Left ventricle myocardium superior (tissue), 1 donor: ENCODE data around the gene SLC19A1. TPM values are rescaled to one million over a fixed set of nuclear protein-coding genes. Genes with fewer than 3 reads are reported as not detected.

Source experiments
- ATAC-seq: fragments of 200-7000 bp; cut with Tn5 transposase; one replicate; pipeline ENCODE4 v1.9.1; 2020; ENCODE audit warnings: mild to moderate bottlenecking, moderate library complexity
- DNase-seq: peaks from one replicate; pipeline ENCODE4 v3.0.0-alpha.2; 2020
- intact Hi-C: fragments of 100-400 bp; cut with micrococcal nuclease; formaldehyde crosslinking; loops from one replicate; pipeline ENCODE4 v1.11.0; 2022
- total RNA-seq: library from RNA; stranded (reverse); fragmentation: NEBNext Ultra II Directional; extraction: Animal tissue kit (Norgen Biotek cat#: 25700); gene quantifications from one replicate; pipeline ENCODE4 v1.2.1, GENCODE V29; 2021
- donor health status: DM: no; HTN: yes; CAD: no; lungs with severe emphysema.

SLC19A1 gene
- total RNA-seq, 1 donor from 2014 or later, result 7.6 TPM

DNA sequence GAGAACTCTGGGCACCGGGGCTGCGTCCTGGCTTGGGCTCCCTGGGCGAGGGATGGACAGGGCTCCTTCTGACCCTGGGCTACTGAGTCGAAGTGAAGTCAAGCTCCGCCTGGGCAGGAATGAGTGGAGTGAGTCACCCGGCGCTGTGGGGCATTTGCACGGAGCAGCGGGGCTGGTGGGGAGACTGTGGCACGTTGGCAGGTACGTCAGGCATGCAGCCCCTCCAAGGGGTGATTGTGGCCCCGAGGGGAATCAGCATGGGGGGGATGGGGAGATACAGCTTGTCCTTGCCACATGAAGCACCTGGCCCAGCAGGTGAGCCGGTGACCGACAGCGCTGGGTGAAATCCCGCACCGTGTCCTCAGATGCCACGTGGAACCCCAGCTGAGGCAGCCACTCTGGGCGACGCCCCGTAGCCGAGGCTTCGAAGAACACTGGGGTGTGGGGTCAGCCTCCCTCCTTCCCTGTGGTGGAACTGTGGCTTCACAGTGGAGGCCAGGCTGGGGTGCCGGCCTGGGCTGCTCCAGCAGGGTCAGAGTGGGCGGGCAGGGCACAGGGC, 74.9 kb downstream of the SLC19A1 start:
- no peak for ATAC-seq
- intact Hi-C loops, result no loop called here
- peak; percentile 33 for DNase-seq

DNA sequence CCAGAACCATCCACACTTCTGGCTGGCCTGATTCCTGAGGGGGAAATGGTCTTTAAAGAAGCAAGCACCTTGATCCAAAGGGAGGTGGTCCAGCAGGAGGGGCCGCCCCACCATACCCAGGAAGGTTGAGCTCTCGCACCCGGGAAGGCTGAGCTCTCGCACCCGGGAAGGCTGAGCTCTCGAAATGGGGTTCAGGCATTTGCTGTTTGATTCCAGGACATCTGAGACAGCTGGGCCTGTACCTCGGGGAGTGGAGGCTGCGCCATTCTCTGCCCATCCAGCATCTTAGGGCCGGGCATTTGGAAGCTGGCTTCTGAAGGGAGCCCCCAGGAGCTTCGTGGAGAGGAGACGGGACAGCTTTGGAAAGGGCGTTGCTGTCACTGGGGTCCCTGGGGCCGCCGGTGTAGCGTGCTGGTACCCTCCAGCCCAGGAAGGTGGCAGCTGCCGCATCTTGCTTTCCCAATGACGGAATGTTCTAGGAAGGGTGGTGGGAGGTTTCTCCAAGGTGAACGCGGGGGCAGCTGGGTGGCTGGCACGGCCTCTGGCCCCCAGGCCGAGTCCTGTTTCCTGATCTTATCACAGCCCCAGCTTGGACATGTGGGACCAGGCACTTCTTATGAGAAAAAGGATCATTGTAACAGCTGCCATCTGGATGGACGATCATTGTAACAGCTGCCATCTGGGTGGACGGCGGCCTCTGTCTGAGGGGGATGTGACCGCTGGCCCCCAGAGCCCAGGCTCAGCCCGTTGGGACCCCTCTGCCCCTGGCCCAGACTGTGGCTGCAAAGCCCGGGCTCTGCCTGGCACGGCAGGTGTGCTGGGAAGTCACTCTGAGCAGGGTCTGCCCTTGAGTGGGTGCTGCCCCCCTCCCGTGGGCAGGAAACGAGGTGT, 75.7 kb downstream of the SLC19A1 start:
- no peak for ATAC-seq
- peak; percentile 26 for DNase-seq
- intact Hi-C loops, result no loop called here

DNA sequence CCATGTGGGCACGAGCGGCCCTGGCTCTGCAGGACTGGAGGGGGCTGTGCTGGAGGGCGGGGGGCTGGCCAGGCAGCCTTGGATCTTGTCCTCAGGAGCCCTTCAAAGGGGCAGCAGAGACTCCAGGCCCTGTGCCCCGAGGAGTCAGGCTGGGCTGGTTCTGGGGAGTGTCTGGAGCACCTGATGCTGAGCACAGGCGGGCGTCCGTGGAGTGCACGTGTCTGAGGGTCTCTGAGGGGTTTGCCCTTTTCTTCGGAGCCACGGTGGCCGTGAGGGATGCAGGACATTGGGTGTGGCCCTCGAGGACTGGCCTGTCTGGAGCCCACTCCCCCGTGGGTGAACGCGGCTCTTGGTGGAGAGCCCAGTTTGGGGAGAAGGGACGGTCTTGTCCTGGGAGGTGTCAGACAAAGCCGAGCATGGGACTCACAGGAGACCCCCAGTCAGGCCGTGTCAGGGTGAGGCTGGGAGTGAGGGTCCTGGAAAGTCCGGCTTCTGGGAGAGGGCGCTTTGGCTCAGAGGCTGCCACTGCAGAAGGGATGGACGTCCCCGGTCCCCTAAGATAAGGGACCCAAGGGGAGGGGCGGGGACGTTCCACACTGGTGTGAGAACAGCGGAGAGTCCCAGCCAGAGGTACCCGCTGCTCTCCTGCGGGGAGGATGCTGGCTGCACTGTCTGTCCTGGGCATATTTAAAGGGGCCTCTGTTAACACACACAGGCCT, 76.5 kb downstream of the SLC19A1 start:
- ATAC-seq (no peak), DNase-seq (peak; percentile 26)
- intact Hi-C loops, result no loop called here

DNA sequence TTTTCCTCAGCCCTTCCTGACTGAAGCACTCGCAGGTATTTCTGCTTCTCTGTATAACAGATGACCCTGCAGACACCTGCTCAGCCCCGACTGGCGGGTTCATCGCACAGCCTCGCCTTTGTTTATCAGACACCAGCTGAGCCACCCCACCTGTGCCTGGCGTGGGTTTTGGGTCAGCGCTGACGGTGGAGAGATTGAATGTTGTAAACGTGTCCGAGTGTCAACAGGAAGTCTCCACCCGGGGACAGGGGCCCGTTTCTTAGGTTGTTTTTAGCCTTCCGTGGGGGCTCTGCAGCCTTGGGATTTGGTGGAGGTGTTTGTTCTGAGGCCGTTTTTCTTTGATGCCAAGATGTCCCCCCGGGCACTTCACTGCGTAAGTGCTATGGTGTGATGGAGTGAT, 77.1 kb downstream of the SLC19A1 start:
- ATAC-seq (no peak), DNase-seq (peak; percentile 25)
- intact Hi-C loops, result no loop called here

DNA sequence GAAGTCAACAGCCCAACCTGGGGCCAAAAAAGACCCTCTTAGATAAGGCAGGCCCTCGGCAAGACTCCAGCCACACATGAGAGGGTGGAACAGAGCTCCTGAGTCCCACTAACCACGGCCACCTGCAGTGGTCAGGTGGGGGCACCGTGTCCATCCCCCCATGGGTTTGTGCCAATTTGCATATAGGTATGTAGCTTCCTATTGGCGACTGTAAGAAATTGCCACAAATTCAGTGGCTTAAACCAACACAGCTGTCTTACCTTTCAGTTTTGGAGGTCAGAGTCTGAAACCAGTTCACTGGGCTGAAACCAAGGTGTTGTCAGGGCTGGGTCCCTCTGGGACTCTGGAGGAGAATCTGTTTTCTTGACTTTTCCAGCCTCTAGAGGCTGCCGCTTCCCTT, 77.9 kb downstream of the SLC19A1 start:
- ATAC-seq (no peak), DNase-seq (no peak)
- intact Hi-C loops, result no loop called here

DNA sequence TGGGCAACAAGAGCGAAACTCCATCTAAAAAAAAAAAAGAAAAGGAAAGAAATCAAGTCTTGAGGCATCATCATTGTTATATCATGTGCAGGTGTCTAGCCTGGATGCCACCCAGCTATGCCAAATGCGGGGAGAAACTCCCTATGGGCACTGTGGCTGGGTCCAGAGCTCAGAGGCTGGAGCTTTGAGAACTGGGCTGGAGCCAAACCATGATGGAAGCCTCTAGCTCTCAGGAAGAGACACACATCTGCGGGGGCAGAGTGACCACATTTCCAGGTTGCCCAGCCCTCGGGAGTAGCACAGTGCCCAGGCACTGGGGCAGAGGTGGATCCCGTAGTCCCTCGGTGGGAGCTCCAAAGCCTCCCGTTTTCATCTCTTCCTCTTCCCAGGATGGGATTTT, 78.4 kb downstream of the SLC19A1 start:
- no peak for DNase-seq
- intact Hi-C loops, result no loop called here

DNA sequence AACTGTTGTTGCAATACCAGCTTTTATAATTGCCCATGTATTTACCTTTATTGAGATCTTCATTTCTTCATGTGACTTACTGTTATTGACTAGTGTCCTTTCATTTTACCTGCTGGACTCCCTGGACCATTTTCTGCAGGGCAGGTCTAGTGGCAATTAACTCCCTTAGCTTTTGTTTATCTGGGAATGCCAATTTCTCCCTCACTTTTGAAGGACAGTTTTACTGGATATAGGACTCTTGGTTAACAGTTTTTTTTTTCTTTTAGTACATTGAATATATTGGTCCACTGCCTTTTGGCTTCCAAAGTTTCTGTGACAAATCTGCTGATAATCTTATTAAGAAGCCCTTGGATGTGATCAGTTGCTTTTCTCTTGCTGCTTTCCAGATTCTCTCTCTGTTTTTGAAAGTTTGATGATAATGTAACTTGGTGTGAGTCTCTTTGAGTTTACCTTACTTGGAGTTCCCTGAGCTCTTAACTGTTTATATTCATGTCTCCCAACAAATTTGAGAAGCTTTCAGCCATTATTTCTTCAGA, 80.4 kb downstream of the SLC19A1 start:
- DNase-seq (no peak), ATAC-seq (no peak)
- intact Hi-C loops, result no loop called here

More for the DNA sequence above, 78.4 kb downstream of the SLC19A1 start:
- no peak for ATAC-seq

DNA sequence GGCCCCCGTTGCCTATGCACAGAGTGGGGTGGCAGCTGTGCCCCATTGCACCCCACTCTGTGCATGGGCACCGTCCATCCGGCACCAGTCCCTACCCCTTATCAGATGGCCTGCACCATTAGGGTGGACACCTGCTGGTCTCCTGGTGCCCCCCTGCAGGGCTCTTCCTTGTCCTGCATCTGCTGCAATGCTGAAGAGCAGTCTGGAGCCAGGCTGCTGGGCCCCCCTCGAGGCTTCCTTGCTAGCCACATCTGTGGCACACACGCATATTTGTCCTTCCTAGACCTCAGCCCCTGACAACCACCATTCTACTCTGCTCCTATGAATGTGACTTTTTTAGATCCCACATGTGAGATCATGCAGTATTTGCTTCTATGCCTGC, 80.9 kb downstream of the SLC19A1 start:
- ATAC-seq (no peak), DNase-seq (no peak)
- intact Hi-C loops, result no loop called here

DNA sequence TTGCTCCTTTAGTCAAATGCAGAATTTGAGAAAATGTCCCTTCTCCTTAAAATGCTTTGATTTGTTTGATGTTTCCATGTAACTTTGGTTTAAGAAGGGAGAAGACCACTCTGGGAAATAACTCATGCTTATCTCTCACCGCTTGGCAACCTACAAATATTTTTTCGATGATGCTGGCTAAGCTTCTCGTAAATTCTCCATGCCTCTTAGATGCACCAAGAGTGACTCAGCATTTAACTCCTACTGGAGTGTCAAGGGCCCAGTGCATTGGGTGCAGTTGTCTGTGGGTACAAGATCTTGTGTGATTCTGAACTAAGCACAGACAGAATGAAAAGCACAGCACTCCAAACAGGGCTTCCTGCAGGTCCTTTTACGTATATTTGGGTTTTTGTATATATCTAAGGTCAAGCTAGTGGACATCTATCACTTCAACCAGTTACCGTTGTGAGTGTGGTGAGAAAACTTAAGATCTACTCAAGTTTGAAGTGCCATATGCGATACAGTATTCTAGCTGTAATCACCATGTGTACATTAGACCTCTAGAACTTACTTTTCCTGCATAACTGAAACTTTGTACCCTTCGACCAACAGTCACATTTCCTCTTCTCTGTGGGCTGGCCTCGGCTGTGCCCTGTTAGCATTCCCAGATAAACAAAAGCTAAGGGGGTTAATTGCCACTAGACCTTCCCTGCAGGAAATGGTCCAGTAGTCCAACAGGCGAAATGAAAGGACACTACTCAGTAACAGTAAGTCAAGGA, 81.5 kb downstream of the SLC19A1 start:
- ATAC-seq, result no peak
- DNase-seq, result no peak
- intact Hi-C loops, result no loop called here

DNA sequence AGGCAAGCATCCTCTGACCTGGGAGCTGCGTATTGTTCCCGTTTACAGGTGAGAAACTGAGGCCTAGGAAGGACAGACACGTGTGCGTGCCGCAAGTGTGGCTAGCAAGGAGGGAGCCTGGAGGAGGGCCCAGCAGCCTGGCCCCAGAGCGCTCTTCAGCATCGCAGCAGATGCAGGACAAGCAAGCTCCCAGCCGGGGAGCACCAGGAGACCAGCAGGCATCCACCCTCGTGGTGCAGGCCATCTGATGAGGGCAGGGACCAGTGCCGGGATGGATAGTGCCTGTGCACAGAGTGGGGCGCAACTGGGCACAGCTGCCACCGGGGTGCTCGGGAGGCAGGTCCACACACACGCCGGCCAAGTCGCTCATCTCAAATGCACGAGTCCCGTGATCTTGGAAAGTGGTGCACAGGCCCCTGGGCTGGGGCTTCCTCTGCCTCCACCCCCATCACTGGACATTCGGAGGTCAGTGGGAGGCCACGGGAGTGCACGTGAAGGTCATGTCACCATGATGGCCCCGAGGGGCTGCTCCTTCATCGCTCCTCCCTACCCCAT, 82.2 kb downstream of the SLC19A1 start:
- intact Hi-C loops, result no loop called here
- DNase-seq, result peak; percentile 27
- ATAC-seq, result no peak

DNA sequence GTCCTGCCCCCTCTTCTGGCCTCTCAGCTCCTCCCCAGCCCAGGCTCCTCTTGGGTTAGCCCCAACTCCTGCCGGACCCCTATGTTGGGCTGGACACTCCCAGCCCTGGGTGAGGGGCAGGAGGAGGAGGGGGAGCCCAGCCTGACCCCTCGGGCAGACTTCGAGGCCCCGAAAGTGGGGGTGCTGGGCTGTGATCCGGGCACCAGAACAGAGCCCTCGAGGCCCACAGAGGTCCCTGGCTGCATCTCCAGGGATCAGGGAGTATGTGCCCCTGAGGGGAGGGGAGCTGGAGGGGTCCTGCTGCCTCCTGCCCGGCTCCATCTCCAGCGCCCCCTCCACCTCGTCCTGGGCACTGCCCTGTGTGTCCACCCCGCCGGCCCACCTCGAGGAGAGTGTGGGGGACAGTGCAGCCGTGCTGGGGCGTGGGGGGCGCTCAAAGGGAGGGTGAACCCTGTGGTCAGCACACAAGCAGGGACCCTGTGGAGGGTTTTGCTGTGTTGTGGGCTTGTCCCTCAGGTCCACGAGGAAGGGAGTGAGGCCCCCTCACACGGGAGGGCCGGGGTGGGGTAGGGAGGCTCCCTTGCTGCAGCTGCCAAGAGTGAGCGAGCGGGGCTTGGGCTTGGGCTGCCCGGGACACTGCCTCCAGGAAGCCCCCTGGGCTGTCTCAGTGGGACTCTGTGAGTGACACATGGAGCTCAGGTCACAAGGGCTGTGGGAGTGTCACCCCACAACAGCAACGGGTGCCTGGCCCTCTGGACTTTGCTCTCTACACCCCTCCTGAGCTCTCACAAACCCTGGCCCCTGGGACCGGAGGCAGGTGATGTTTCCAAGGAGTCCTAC, 82.8 kb downstream of the SLC19A1 start:
- intact Hi-C loops, result no loop called here
- DNase-seq, result peak; percentile 22
- ATAC-seq, result no peak

DNA sequence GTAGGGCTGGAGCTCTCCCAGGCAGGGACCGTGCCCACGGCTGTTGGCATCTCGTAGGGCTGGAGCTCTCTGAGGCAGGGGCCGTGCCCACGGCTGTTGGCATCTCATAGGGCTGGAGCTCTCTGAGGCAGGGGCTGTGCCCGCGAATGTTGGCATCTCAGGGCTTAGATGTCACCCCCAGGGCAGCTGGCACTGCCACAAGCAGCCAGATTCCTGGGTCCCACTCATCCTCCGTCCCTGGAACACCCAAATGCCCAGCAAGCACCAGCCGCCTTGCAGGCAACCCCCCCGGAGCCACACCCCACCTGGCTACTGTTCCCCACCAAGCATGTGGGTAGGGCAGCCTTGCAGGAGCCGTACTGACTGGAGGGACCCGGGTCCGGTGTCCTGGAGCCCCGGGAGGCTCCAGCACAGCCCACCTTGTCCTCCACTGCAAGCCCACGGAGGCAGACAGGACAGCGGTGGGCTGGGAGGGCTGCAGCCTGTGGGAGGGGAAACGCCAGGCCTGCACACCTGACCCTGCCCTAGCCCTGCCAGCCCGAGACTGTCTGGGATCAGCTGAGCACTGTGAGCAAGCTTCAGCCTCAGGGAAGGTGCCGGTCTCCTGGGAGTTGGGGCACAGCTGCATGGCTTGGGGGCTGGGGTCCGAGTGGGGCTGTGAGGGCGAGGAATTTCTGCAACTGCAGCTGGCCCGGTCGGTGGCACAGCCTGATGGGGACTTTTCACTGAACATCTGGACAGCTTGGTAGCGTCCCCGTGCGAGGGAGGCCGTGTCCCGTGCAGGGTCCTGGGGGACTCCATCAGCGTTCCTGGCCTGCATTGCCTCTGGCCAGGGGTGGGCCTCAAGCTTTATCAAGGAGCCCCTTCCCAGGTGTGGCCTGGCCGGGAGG, 83.7 kb downstream of the SLC19A1 start:
- intact Hi-C loops, result no loop called here
- DNase-seq, result peak; percentile 23
- ATAC-seq, result no peak

DNA sequence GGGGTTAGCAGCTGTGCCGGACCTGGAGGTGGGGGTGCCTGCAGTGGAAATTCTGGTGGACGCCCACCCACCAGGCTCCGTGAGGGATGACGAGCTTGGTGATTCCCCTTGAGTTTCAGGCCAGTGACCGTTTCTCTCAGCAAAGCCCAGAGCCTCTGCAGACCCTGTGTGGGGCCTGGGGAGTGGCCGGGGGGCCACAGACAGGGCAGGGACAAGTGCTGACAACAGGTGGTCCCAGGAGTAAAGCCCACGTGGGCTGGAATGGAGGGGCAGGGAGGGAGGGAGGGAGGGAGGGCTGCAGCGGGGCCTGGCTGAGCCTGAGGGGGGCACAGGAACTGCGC, 84.4 kb downstream of the SLC19A1 start:
- no peak for DNase-seq
- no peak for ATAC-seq
- intact Hi-C loops, result no loop called here

DNA sequence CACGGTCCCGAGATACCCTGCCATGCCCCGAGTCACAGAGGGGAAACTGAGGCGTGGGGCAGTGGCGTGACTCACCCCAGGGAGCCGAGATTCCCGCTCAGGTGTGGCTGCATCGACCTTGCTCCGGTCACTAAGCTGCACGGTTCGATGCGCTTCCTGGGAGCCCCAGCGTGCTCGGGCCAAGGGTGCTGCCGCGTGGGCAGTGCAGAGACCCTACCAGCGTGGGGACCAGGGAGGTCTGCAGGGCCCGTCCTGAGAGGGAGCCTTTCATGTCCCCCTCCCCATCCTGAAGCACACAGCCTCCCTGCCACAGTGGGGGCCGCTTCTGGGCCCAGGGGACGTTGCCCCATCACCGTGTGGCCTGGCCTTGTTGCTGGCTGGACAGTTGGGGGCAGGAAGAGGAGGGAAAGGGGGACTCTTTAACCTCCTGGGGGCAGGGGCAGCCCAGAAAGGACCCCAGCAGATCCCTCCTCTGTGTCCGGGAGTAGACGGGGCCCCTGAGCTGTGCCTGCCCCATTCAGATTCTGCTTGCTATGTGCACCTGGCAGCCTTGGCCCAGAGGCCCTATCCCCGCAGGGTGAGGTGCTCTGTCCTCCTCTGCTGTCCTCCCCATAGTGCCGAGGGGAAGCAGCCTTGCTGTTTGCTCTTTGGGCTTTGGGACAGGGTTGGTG, 84.9 kb downstream of the SLC19A1 start:
- intact Hi-C loops, result no loop called here
- no peak for ATAC-seq
- DNase-seq, result peak; percentile 18

DNA sequence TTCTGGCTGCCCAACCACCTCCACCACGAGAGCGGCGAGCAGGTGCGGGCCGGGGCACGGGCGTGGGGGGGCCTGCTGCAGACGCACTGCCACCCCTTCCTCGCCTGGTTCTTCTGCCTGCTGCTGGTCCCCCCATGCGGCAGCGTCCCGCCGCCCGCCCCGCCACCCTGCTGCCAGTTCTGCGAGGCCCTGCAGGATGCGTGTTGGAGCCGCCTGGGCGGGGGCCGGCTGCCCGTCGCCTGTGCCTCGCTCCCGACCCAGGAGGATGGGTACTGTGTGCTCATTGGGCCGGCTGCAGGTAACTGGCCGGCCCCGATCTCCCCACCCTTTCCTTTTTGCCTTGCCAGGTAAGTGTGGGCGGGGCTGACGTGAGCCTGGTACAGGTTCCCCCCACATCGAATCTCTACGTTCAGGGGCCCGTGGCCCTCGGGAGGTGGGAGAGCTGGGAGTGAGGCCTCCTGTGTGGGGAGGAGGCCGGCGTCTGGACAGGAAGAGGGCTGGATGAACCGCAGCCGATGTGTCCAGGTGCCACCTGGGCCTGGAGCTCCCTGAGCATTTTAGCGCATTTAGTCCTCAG, 85.6 kb downstream of the SLC19A1 start:
- ATAC-seq, result no peak
- peak; percentile 31 for DNase-seq
- intact Hi-C loops, result no loop called here
